ENCODE results near the gene WRAP73. TPM values are rescaled to one million over a fixed set of nuclear protein-coding genes. Genes with fewer than 3 reads are reported as not detected.

WRAP73 gene
- total RNA-seq, 3 donors from 2014 or later = 19.2 to 26.3 (median 21.0) TPM

DNA sequence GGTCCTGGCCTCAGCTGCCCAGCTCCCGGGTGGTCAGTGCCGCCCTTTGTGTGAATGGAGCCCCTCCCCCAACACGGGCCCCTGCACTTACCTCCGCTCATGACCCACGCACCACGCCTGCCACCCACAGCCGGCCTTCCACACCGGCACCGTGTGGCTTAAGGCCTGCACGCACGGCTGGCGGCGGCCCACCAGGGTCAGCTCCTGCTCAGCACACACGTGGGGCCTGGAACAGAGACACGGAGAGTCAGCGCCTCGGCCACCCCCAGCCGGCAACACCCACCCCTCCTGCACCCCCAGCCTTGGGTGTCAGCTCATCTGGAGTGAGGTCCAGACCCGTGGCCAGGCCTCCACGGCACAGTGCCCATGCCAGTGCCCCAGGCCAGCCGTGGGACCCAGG, 47.5 kb downstream of the WRAP73 start:
- H3K4me3 ChIP-seq = no peak overlapping the region
- peaks cover 6% of the 10 kb centered on the region for H3K4me1 ChIP-seq (ENCODE audit: low read depth)
- no peak for TF ChIP-seq CTCF (IDR thresholded peaks at IDR 0.05)
- no peaks in the 10 kb centered on the region for H3K9me3 ChIP-seq
- DNase-seq (no peak), ATAC-seq (no peak)
- no peaks in the 10 kb centered on the region for H3K36me3 ChIP-seq (ENCODE audit: low read depth)
- intact Hi-C loops (cut with DNase I, micrococcal nuclease) = no loop called here

DNA sequence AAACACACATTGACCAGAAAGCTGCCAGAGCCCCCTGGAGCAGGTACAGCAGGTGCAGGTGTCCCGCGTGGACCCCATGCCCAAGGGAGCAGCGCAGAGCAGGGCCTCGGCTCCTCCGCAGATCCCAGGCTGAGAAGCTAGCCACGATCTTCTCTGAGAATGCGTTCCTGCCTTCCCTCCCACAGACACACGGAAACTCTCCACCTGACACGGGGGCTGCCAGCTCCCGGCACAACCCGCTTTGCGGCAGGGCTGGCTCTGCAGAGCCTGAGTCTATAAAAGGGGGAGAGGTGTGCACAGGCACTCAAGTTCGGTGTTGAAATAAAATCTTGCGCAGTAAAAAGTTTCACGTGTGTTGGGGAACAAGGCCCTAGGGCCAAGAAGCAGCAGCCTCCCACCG, 48.2 kb downstream of the WRAP73 start:
- H3K4me1 ChIP-seq (ENCODE audit: low read depth) = peaks cover 7% of the 10 kb centered on the region
- DNase-seq (no peak), ATAC-seq (no peak)
- H3K36me3 ChIP-seq (ENCODE audit: low read depth) = no peaks in the 10 kb centered on the region
- H3K9me3 ChIP-seq = no peaks in the 10 kb centered on the region
- no peak for TF ChIP-seq CTCF (IDR thresholded peaks at IDR 0.05)
- H3K4me3 ChIP-seq = no peak overlapping the region
- intact Hi-C loops (cut with DNase I, micrococcal nuclease) = no loop called here

DNA sequence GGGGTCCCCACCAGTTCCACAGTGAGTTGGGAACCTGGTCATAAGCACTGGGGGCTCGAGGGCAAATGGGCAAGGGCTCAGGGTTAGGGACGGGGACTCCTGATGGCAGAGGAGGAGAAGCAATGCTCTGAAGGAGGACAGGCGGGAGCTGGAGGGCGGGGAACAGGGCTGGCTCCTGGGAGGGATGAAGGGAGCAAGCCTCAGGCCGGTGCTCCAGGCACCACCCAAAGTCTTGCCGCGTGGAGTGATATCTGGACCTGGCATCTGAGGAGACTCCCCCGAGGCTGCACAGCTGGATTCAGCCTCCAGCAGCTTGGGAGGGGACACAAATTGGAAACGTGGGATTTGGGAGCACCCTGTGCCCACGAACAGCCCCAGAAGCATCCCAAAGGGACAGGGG, 49.5 kb downstream of the WRAP73 start:
- Histone ChIP-seq H3K36me3 (ENCODE audit: low read depth) (no peaks in the 10 kb centered on the region), H3K9me3 (no peaks in the 10 kb centered on the region), H3K4me1 (ENCODE audit: low read depth) (peaks cover 7% of the 10 kb centered on the region), H3K4me3 (no peak overlapping the region)
- intact Hi-C loops (cut with DNase I, micrococcal nuclease) = no loop called here
- no peak for DNase-seq
- no peak for TF ChIP-seq CTCF (IDR thresholded peaks at IDR 0.05)
- ATAC-seq = no peak

DNA sequence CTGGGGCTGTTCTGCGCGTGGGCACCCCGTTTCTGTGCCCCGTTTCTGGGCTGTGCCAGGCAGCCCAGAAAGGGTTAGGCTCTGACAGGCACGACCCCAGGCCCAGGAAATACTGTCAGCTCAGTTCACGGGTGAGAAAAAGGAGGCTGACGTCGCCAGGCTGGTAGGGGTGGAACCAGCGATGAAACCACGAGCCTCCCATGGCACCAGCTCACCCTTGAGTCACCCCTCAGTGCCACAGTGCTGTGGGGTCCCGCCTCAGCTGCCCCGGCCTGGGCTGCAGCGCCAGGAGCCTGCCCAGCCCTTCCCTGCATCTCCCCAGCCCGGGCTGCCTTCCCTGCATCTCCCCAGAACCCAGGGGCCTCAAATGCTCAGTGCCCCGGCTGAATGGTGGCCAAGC, 50.1 kb downstream of the WRAP73 start:
- no peak overlapping the region for H3K4me3 ChIP-seq
- no peaks in the 10 kb centered on the region for H3K9me3 ChIP-seq
- no peak for ATAC-seq
- intact Hi-C loops (cut with DNase I, micrococcal nuclease) = no loop called here
- no peak for TF ChIP-seq CTCF (IDR thresholded peaks at IDR 0.05)
- H3K4me1 ChIP-seq (ENCODE audit: low read depth) = peaks cover 7% of the 10 kb centered on the region
- no peak for DNase-seq
- H3K36me3 ChIP-seq (ENCODE audit: low read depth) = no peaks in the 10 kb centered on the region

- no peak overlapping the region for H3K4me3 ChIP-seq
- no peaks in the 10 kb centered on the region for H3K36me3 ChIP-seq (ENCODE audit: low read depth)
- no peaks in the 10 kb centered on the region for H3K9me3 ChIP-seq
- ATAC-seq (no peak), DNase-seq (no peak)
- intact Hi-C loops (cut with DNase I, micrococcal nuclease) = no loop called here
- no peak for TF ChIP-seq CTCF (IDR thresholded peaks at IDR 0.05)
- H3K4me1 ChIP-seq (ENCODE audit: low read depth) = peaks cover 7% of the 10 kb centered on the region
Measured at GRCh38 chr1:3599286-3599811, 50.6 kb downstream of the WRAP73 start.
